CD4-positive, alpha-beta T cell (primary cell): ENCODE results near the gene CTPS2. TPM values are rescaled to one million over a fixed set of nuclear protein-coding genes. Genes with fewer than 3 reads are reported as not detected.
"Not testable (repeated sequence)": the region's sequence is repeated elsewhere in the genome, so short reads cannot be mapped to it uniquely, and the experiment has no call there.

Source experiments
- ATAC-seq: fragments of 200-7000 bp; cut with Tn5 transposase; one replicate; pipeline ENCODE4 v1.10.0; 2022; ENCODE audit warnings: mild to moderate bottlenecking; ENCODE audit not compliant: poor library complexity
- CTCF ChIA-PET: fragments of 350-600 bp; sonication (Branson Sonifier 250); formaldehyde crosslinking; loops from one replicate; lab custom pipeline; 2021; ENCODE audit warnings: antibody characterized with exemption, inconsistent platforms; lab: Charles Lee
- POLR2A ChIA-PET: fragments of 350-600 bp; sonication (Branson Sonifier 250); formaldehyde crosslinking; loops from one replicate; lab custom pipeline; 2021; ENCODE audit warnings: antibody characterized with exemption, inconsistent platforms; lab: Charles Lee
- DNase-seq, 14 experiments: peaks; one replicate each; pipeline ENCODE4 v3.0.0-alpha.2; 2013 to 2020; ENCODE audit warnings: mixed read lengths in 2 of 14
- H3K27ac ChIP-seq, 2 donors: one replicate each; pipeline versions ENCODE4 v1.5.1 to v1.7.0; 2013; ENCODE audit warnings: low read length in 2 of 2, low read depth in 1 of 2, mild to moderate bottlenecking in 1 of 2
- H3K27me3 ChIP-seq, 2 experiments: 1 replicate in 1 of 2; 2 replicates in 1 of 2; pipeline versions ENCODE4 v1.6.1 to v1.7.0; 2013; ENCODE audit warnings: low read length in 2 of 2, control low read depth in 1 of 2, mild to moderate bottlenecking in 1 of 2, moderate library complexity in 1 of 2; ENCODE audit not compliant: insufficient read depth in 2 of 2, control insufficient read depth in 1 of 2
- H3K36me3 ChIP-seq: one replicate; pipeline ENCODE4 v1.6.1; 2013; ENCODE audit warnings: low read length, control low read depth; ENCODE audit not compliant: insufficient read depth
- H3K4me1 ChIP-seq: one replicate; pipeline ENCODE4 v1.6.1; 2013; ENCODE audit warnings: low read length, control low read depth; ENCODE audit not compliant: insufficient read depth
- H3K4me3 ChIP-seq: one replicate; pipeline ENCODE4 v1.5.1; 2013; ENCODE audit warnings: mild to moderate bottlenecking, low read length, moderate library complexity
- H3K9me3 ChIP-seq, 2 experiments: 1 replicate in 1 of 2; 2 replicates in 1 of 2; pipeline versions ENCODE4 v1.6.1 to v1.7.0; 2013; ENCODE audit warnings: low read length in 2 of 2, mild to moderate bottlenecking in 2 of 2, control low read depth in 1 of 2, moderate library complexity in 1 of 2; ENCODE audit not compliant: control insufficient read depth in 1 of 2, insufficient read depth in 1 of 2
- H3K27ac Mint-ChIP-seq: one replicate; pipeline ENCODE4 v1.8.0; 2020; ENCODE audit warnings: mixed read lengths
- H3K27me3 Mint-ChIP-seq: one replicate; pipeline ENCODE4 v1.8.0; 2021; ENCODE audit warnings: mixed read lengths
- H3K36me3 Mint-ChIP-seq: one replicate; pipeline ENCODE4 v1.8.0; 2021; ENCODE audit warnings: low read depth, mixed read lengths
- H3K4me1 Mint-ChIP-seq: one replicate; pipeline ENCODE4 v1.8.0; 2021; ENCODE audit warnings: low read depth, mixed read lengths
- H3K4me3 Mint-ChIP-seq: one replicate; pipeline ENCODE4 v1.8.0; 2020; ENCODE audit warnings: mild to moderate bottlenecking, mixed read lengths
- H3K9me3 Mint-ChIP-seq: one replicate; pipeline ENCODE4 v1.8.0; 2020; ENCODE audit warnings: mixed read lengths
- intact Hi-C, 2 experiments: fragments of 100-400 bp; cut with DNase I in 1 of 2; cut with micrococcal nuclease in 1 of 2; formaldehyde crosslinking; loops; one replicate each; pipeline versions ENCODE4 v1.15.1 to v1.9.0; 2023 to 2025; cut with DNase I, micrococcal nuclease
- total RNA-seq, 174 experiments: library from RNA in 2 of 174; stranded (reverse) in 2 of 174; gene quantifications; one replicate each; pipeline ENCODE4 v1.2.3 and lab custom pipeline; 2021 to 2026
- TF ChIP-seq, protein P1 (sequence below): fragments of 200-600 bp; IDR thresholded peaks from one replicate; pipeline ENCODE4 v1.8.0; 2022; ENCODE audit warnings: antibody characterized with exemption, mild to moderate bottlenecking

Gene CTPS2
- total RNA-seq, 2 experiments from 2014 or later, result 3.8 to 4.6 TPM

- no peak for DNase-seq
- ChIA-PET POLR2A (no interaction called here), CTCF (no interaction called here)
- TF ChIP-seq, protein P1, sequence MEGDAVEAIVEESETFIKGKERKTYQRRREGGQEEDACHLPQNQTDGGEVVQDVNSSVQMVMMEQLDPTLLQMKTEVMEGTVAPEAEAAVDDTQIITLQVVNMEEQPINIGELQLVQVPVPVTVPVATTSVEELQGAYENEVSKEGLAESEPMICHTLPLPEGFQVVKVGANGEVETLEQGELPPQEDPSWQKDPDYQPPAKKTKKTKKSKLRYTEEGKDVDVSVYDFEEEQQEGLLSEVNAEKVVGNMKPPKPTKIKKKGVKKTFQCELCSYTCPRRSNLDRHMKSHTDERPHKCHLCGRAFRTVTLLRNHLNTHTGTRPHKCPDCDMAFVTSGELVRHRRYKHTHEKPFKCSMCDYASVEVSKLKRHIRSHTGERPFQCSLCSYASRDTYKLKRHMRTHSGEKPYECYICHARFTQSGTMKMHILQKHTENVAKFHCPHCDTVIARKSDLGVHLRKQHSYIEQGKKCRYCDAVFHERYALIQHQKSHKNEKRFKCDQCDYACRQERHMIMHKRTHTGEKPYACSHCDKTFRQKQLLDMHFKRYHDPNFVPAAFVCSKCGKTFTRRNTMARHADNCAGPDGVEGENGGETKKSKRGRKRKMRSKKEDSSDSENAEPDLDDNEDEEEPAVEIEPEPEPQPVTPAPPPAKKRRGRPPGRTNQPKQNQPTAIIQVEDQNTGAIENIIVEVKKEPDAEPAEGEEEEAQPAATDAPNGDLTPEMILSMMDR, result no peak
- Mint-ChIP-seq H3K27ac (no peak overlapping the region), H3K27me3 (no peaks in the 10 kb centered on the region), H3K9me3 (no peaks in the 10 kb centered on the region), H3K36me3 (no peaks in the 10 kb centered on the region), H3K4me3 (no peak overlapping the region), H3K4me1 (no peaks in the 10 kb centered on the region)
- no peak overlapping the region for H3K27ac ChIP-seq
- H3K27me3 ChIP-seq, result no peaks in the 10 kb centered on the region
- intact Hi-C loops, result no loop called here
- no peak for ATAC-seq
- H3K4me3 ChIP-seq, result no peak overlapping the region
- no peaks in the 10 kb centered on the region for H3K36me3 ChIP-seq
- no peaks in the 10 kb centered on the region for H3K4me1 ChIP-seq
- H3K9me3 ChIP-seq, result no peaks in the 10 kb centered on the region
Measured at GRCh38 chrX:16579517-16579916, 133.0 kb downstream of the CTPS2 start.

GRCh38 chrX:16578218-16578617 lies 134.3 kb downstream of the CTPS2 start:
- no peaks in the 10 kb centered on the region for H3K27me3 Mint-ChIP-seq
- H3K9me3 ChIP-seq, result no peaks in the 10 kb centered on the region
- no peaks in the 10 kb centered on the region for H3K4me1 Mint-ChIP-seq
- H3K9me3 Mint-ChIP-seq, result no peaks in the 10 kb centered on the region
- no peak for ATAC-seq
- no peak overlapping the region for H3K27ac ChIP-seq
- no peak overlapping the region for H3K4me3 ChIP-seq
- no peaks in the 10 kb centered on the region for H3K36me3 ChIP-seq
- H3K27ac Mint-ChIP-seq, result no peak overlapping the region
- H3K4me1 ChIP-seq, result no peaks in the 10 kb centered on the region
- intact Hi-C loops, result no loop called here
- CTCF ChIA-PET, result no interaction called here
- TF ChIP-seq, protein P1, result no peak
- H3K27me3 ChIP-seq, result no peaks in the 10 kb centered on the region
- POLR2A ChIA-PET, result no interaction called here
- DNase-seq, result no peak
- H3K4me3 Mint-ChIP-seq, result no peak overlapping the region
- H3K36me3 Mint-ChIP-seq, result no peaks in the 10 kb centered on the region

DNA sequence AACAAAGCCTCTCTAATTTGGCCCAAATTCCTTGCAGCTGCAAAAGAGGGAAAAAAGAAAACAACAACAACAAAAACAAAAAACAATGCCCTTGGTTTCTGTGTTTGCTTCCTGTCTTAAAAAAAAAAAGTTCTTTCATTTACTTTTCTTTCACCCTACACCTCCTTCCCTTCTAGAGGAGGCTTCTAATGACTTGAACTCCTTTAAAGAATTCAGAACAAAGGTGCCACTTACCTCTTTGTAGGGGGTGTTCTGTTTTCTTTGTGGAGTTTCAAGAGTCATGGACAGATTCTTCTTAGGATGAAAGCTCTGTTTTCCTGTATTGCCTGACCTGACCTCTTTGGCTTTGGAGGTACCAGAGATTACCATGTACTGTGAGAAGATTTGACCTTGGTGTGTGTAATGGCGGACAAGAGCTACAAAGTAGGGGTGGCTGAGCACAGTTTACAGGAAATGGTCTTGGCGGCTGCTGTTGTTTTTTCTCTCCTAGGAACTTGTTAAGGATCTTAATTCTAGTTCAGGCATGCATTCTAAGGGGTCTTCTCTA lies 134.9 kb downstream of the CTPS2 start:
- no peaks in the 10 kb centered on the region for H3K9me3 Mint-ChIP-seq
- no peaks in the 10 kb centered on the region for H3K4me1 Mint-ChIP-seq
- TF ChIP-seq, protein P1, result no peak
- no peaks in the 10 kb centered on the region for H3K36me3 Mint-ChIP-seq
- ChIA-PET POLR2A (no interaction called here), CTCF (no interaction called here)
- Histone ChIP-seq H3K27ac (no peak overlapping the region), H3K4me3 (no peak overlapping the region), H3K36me3 (no peaks in the 10 kb centered on the region), H3K9me3 (no peaks in the 10 kb centered on the region), H3K4me1 (no peaks in the 10 kb centered on the region), H3K27me3 (no peaks in the 10 kb centered on the region)
- no peak overlapping the region for H3K27ac Mint-ChIP-seq
- ATAC-seq (no peak), DNase-seq (no peak)
- intact Hi-C loops, result no loop called here
- H3K27me3 Mint-ChIP-seq, result no peaks in the 10 kb centered on the region
- no peak overlapping the region for H3K4me3 Mint-ChIP-seq

DNA sequence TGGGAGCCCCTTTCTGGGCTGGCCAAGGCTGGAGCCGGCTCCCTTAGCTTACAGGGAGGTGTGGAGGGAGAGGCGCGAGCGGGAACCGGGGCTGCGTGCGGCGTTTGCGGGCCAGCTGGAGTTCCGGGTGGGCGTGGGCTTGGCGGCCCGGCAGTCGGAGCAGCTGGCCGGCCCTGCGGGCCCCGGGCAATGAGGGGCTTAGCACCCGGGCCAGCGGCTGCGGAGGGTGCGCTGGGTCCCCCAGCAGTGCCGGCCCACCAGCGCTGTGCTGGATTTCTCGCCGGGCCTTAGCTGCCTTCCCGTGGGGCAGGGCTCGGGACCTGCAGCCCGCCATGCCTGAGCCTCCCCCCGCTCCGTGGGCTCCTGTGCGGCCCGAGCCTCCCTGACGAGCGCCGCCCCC lies 137.1 kb downstream of the CTPS2 start:
- H3K27me3 Mint-ChIP-seq, POLR2A ChIA-PET, DNase-seq, H3K4me1 Mint-ChIP-seq, H3K27ac ChIP-seq, H3K9me3 ChIP-seq, H3K9me3 Mint-ChIP-seq, H3K36me3 Mint-ChIP-seq, H3K4me3 ChIP-seq, H3K27ac Mint-ChIP-seq, CTCF ChIA-PET, H3K4me1 ChIP-seq, H3K27me3 ChIP-seq, H3K4me3 Mint-ChIP-seq, H3K36me3 ChIP-seq, intact Hi-C loops, ATAC-seq: not testable (repeated sequence)
